Effector CD4-positive, alpha-beta T cell (primary cell): ENCODE measurements around the gene VAC14.

Experiments
- DNase-seq: peaks from one replicate; pipeline ENCODE4 v3.0.0-alpha.2; 2020

Gene VAC14

GRCh38 chr16:70689035-70689969 is 111.7 kb downstream of the VAC14 start:
- no peak for DNase-seq

DNA sequence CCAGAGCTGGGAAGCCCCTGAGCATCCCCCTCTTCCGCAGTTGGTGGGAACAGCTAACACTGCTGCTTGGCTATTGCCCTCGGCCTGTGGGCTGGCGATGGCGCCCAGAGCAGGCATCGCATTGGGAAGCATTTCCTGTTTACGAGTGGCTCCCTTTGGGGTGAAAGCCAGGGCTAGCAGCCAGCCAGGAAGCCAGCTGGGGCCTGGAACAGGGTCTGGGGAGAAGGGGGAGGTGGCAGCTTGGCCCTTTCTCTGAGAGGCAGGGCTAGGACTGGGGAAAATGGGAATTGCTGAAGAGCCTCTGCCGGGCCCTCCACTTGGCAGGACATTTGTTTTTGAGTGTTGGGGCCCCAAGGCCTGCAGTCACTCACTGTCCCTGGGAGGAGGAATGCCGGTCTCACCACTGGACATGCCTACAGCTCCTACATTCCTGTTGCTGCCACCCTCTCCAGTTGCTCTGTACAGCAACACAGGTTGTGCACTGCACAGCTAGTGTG is 112.7 kb downstream of the VAC14 start:
- DNase-seq: no peak

DNA sequence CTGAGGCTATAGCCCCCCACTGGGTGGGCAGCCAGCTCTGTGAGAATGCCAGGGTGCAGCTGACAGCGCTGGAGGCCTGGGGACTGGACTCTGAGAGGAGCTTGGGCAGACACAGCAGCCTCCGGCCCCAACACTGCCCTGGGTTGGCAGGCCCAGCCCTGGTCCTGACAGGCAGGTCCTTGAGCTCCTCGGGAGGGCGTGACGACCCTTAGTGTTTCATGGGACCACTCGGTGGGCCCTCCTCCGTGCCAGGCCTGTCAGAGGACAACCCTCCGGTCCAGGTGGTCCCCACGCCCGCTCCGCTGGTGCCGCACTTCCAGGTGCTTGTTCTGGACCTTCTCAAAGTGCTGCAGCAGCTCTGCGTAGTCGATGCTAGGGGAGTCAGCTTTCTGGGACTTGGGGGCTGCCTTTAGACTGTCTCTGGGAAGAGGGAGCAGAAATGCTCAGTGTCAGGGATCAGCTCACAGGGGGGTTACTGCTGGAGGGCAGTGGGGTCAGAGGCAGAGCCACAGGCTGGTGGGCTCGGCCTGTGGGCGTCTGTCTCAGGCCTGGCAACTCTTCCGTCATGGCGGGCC is 113.2 kb downstream of the VAC14 start:
- no peak for DNase-seq

GRCh38 chr16:70687102-70687511 is 113.9 kb downstream of the VAC14 start:
- no peak for DNase-seq

GRCh38 chr16:70686376-70687101 is 114.4 kb downstream of the VAC14 start:
- DNase-seq: no peak

DNA sequence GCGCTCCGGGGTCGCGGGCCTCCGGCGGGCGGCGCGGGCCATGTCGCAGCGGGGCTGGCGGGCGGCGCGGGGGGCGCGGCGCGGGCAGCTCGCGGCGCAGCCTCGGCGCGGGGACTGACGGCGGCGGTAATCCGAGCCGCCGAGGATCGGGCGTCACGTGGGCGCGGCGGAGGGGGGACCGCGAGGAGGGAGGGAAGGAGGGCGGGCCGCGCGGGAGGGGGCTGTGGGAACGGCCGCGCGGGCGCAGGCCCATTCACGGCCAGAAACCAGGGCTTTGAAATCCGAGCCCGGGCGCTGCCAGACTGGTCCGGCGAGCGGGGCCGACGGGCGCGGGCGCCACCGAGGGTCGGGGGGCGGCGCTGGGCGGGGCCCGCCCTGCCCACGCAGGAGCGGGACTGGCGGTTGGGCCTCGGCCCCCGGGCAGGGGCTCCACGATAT is 115.0 kb downstream of the VAC14 start, which contains the start of gene MTSS2:
Gene MTSS2 (minus strand): TSS at position 116 of the 438 bp plus-strand sequence. CDS start 262 bp downstream, outside the sequence.
- DNase-seq: no peak

GRCh38 chr16:70685061-70685937 is 115.7 kb downstream of the VAC14 start:
- DNase-seq: no peak

DNA sequence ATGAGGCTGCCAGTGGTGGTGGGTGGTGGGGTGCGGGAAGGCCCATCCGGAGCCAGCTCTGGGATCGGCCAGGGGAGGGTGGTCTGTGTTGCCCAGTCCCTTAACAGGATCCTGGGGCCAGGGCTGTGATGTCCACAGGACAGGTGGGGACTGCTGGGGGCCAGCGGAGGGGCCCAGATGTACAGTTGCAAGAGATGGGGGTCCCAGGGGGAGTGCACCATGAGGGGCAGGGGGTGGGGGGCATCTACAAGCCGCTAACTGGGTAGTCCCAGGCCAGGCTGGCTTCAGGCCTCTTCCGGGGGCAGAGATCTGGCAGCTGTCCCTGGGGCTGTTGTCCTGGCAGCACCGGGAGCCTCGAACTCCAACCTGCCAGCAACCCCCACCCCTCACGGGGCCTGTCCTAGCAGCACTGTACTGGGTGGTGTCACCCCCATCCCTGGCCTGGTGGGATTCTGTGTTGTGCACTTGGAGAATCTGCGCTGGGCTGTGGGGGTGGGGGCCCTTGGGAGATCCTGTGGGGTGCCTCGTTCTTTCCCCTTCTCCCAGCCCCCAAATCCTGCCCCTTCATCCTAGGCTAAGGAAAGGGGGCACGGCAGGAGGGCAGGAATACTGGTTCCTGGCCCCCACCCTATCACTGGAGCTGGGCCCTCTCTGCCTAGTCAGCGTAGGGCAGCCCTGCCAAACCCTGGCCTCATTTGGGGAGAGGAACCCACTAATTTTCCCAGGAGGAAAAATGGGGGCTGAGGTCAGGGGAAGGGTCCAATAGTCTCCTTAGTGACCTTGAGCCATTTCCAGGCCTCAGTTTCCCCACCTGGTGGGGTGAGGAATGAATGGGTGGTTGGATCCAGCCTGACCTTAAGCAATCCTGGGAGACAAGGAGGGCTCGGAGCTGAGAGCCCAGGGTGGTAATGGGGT is 116.6 kb downstream of the VAC14 start:
- no peak for DNase-seq

- no peak for DNase-seq
These were observed 117.6 kb downstream of the VAC14 start for GRCh38 chr16:70683146-70683944.

- no peak for DNase-seq
These were observed 118.5 kb downstream of the VAC14 start for GRCh38 chr16:70682239-70683145.

GRCh38 chr16:70681382-70682238 is 119.3 kb downstream of the VAC14 start:
- no peak for DNase-seq

DNA sequence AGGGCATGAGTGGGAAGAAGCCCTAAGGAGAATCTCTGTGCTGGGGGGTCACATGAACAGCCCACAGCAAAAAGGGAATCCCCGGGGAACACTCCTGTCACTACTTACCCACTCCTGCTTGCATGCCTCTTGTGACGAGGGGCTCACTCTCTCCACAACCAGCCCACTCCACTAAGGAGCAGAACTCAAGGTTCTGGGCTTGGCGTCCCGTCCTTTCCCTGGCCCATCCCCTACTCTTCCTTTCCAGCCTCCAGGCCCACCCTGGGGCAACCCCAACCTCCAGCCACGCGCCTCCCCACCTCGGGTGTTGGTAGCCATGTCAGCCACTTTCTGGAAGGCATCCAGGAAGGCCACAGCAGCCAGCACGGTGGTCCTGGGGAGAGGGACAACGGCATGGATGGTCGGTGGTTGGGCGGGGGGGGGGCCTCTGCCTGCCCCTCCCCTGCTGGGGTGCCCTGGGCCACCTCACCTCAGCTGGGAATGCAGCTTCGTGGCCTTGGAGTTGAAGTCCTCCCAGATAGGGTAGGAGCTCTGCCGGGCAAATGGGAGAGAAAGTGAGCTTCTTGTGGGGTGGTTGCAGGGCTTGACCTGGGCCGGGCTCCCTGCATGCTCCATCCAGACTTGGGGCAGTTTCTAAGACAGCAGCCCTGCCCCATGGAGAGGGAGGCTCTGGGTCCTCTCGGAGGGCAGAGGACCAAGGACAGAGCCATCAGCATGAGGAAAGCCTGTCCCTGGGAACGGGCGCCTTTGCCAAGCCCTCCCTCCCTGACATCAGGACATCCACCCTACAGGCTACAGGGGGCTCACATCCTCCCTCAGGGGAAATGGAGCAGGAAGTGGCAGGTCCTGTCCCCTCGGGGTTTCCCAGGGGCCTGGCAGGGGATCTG is 120.2 kb downstream of the VAC14 start:
- no peak for DNase-seq

GRCh38 chr16:70679671-70680494 is 121.1 kb downstream of the VAC14 start:
- no peak for DNase-seq

DNA sequence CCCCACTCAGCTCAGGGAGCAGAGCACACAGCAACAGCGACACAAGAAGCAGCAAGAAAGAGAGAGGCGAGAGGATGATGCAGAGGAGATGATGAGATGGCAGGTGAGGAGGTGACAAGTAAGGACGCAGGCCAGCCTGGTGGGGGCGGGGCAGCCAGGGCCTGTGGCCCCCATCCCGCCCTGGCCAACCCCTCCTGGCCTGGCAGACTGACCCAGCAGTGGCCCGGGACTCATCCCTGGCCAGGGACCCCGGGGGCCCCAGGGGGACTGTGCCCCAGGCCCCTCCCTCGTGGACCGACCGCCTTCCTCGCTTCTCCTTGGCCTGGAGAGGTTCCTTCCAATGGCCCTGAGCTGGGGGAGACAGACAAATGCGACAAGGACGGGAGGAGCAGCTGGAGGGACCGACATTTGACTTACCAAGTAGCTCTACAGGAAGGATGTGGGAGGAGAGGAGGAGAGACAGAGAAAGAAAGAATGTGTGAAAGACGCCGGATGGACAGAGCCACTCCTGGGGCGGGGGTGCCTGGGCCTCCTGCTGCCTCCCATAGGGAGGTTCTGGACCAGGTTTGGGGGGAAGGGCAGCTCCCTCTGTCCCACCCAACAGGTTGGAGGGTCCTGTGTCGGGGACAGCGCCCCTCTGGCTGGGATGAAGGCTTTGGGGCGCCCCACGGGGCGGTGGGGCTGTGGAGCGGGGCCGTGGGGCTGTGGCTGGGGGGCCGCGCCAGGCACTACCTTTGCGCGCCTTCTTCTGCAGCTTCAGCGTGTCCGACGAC is 121.9 kb downstream of the VAC14 start:
- no peak for DNase-seq
